Trophoblast cell (in vitro differentiated cells and primary cell): Measurements from ENCODE around the gene MAGOHB.
"Not testable (repeated sequence)": the region's sequence is repeated elsewhere in the genome, so short reads cannot be mapped to it uniquely, and the experiment has no call there.

ENCODE experiments used
- DNase-seq, 2 donors: peaks; one replicate each; pipeline ENCODE4 v3.0.0-alpha.2; 2016
- H2AFZ ChIP-seq: 2 replicates; pipeline ENCODE4 v1.6.1; 2013; ENCODE audit warnings: low read length, moderate library complexity, mild to moderate bottlenecking; ENCODE audit not compliant: insufficient read depth, poor library complexity
- H2AK5ac ChIP-seq: 2 replicates; pipeline ENCODE4 v1.6.1; 2013; ENCODE audit warnings: mild to moderate bottlenecking, low read length
- H2BK120ac ChIP-seq: 2 replicates; pipeline ENCODE4 v1.6.1; 2013; ENCODE audit warnings: low read length, mild to moderate bottlenecking, moderate library complexity; ENCODE audit not compliant: insufficient read depth, poor library complexity
- H2BK12ac ChIP-seq: 2 replicates; pipeline ENCODE4 v1.6.1; 2013; ENCODE audit warnings: mild to moderate bottlenecking, low read length, moderate library complexity
- H2BK5ac ChIP-seq: 2 replicates; pipeline ENCODE4 v1.6.1; 2013; ENCODE audit warnings: low read length, low read depth, moderate library complexity, mild to moderate bottlenecking; ENCODE audit not compliant: poor library complexity
- H3K14ac ChIP-seq: 2 replicates; pipeline ENCODE4 v1.6.1; 2013; ENCODE audit warnings: mild to moderate bottlenecking, low read length
- H3K18ac ChIP-seq: 2 replicates; pipeline ENCODE4 v1.6.1; 2013; ENCODE audit warnings: mild to moderate bottlenecking, low read length
- H3K23ac ChIP-seq: 2 replicates; pipeline ENCODE4 v1.6.1; 2013; ENCODE audit warnings: low read length
- H3K27ac ChIP-seq: 2 replicates; pipeline ENCODE4 v1.5.1; 2013; ENCODE audit warnings: low read depth, mild to moderate bottlenecking, inconsistent platforms, low read length, moderate library complexity
- H3K27me3 ChIP-seq: 2 replicates; pipeline ENCODE4 v1.6.1; 2013; ENCODE audit warnings: inconsistent platforms, mild to moderate bottlenecking, low read length, moderate library complexity; ENCODE audit not compliant: insufficient read depth
- H3K36me3 ChIP-seq, 2 experiments: 1 replicate in 1 of 2; 2 replicates in 1 of 2; pipeline ENCODE4 v1.6.1; 2013; ENCODE audit warnings: low read length in 2 of 2, mild to moderate bottlenecking in 2 of 2, moderate library complexity in 1 of 2; ENCODE audit not compliant: insufficient read depth in 2 of 2, control insufficient read depth in 1 of 2
- H3K4ac ChIP-seq: 2 replicates; pipeline ENCODE4 v1.6.1; 2013; ENCODE audit warnings: low read depth, mild to moderate bottlenecking, low read length, moderate library complexity
- H3K4me1 ChIP-seq, 2 experiments: 1 replicate in 1 of 2; 2 replicates in 1 of 2; pipeline ENCODE4 v1.6.1; 2013; ENCODE audit warnings: low read length in 2 of 2, mild to moderate bottlenecking in 2 of 2, moderate library complexity in 1 of 2; ENCODE audit not compliant: insufficient read depth in 2 of 2, control insufficient read depth in 1 of 2
- H3K4me2 ChIP-seq: 2 replicates; pipeline ENCODE4 v1.6.1; 2013; ENCODE audit warnings: inconsistent platforms, mild to moderate bottlenecking, low read length, moderate library complexity
- H3K4me3 ChIP-seq: 2 replicates; pipeline ENCODE4 v1.5.1; 2013; ENCODE audit warnings: mild to moderate bottlenecking, low read depth, low read length, inconsistent platforms
- H3K79me1 ChIP-seq: one replicate; pipeline ENCODE4 v1.6.1; 2013; ENCODE audit warnings: low read length
- H3K79me2 ChIP-seq: 2 replicates; pipeline ENCODE4 v1.6.1; 2013; ENCODE audit warnings: low read length, mild to moderate bottlenecking; ENCODE audit not compliant: control insufficient read depth, insufficient read depth, poor library complexity
- H3K9ac ChIP-seq: 2 replicates; pipeline ENCODE4 v1.6.1; 2013; ENCODE audit warnings: mild to moderate bottlenecking, low read length
- H3K9me3 ChIP-seq: 2 replicates; pipeline ENCODE4 v1.6.1; 2013; ENCODE audit warnings: low read depth, mild to moderate bottlenecking, control low read depth, inconsistent platforms, low read length; ENCODE audit not compliant: insufficient read depth
- H4K12ac ChIP-seq: 2 replicates; pipeline ENCODE4 v1.6.1; 2013; ENCODE audit warnings: low read depth, mild to moderate bottlenecking, low read length, moderate library complexity
- H4K8ac ChIP-seq: 2 replicates; pipeline ENCODE4 v1.6.1; 2013; ENCODE audit warnings: low read depth, mild to moderate bottlenecking, low read length, moderate library complexity
- H4K91ac ChIP-seq: one replicate; pipeline ENCODE4 v1.6.1; 2013; ENCODE audit warnings: low read depth, mild to moderate bottlenecking, low read length, moderate library complexity
- WGBS: extraction: QIAGEN DNeasy Blood & Tissue Kit; methylation state at CpG from one replicate; pipeline ENCODE4 v1.1.7; 2013; ENCODE audit warnings: missing lambda C conversion rate; ENCODE audit not compliant: insufficient read length, insufficient coverage; ENCODE audit errors: extremely low coverage; 5-methylcytosine and 5-hydroxymethylcytosine counted together

Gene MAGOHB

DNA sequence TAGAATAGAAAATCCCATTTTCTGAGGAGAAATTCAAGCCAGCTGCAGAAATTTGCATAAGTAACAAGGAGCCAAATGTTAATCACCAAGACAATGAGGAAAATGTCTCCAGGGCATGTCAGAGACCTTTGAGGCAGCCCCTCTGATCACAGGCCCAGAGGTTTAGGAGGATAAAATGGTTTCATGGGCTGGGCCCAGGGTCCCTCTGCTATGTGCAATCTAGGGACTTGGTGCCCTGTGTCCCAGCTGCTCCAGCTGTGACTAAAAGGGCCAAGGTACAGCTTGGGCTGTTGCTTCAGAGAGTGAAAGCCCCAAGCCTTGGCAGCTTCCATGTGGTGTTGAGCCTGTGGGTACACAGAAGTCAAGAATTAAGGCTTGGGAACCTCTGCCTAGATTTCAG is 33.2 kb upstream of the MAGOHB start:
- not testable (repeated sequence) for DNase-seq, H3K9me3 ChIP-seq, H3K4me2 ChIP-seq

GRCh38 chr12:10645910-10646309 is 32.5 kb upstream of the MAGOHB start:
- Histone ChIP-seq H3K79me2 (no peaks in the 10 kb centered on the region), H4K91ac (no peak overlapping the region), H3K4me1 (peaks cover 0 to 5% of the 10 kb centered on the region in 2 experiments), H4K12ac (no peak overlapping the region), H2BK120ac (no peak overlapping the region), H3K18ac (no peak overlapping the region), H3K23ac (no peak overlapping the region), H2BK5ac (no peak overlapping the region), H3K79me1 (peaks cover 2% of the 10 kb centered on the region), H4K8ac (no peak overlapping the region), H3K27me3 (no peaks in the 10 kb centered on the region), H3K4ac (no peak overlapping the region), H3K4me2 (no peak overlapping the region), H3K4me3 (no peak overlapping the region), H2AFZ (no peak overlapping the region), H3K36me3 (peaks cover 2% of the 10 kb centered on the region in 2 experiments), H2BK12ac (no peak overlapping the region), H3K14ac (no peak overlapping the region), H2AK5ac (no peak overlapping the region), H3K9me3 (peaks cover 6% of the 10 kb centered on the region), H3K27ac (no peak overlapping the region), H3K9ac (no peak overlapping the region)
- WGBS = no CpG with 5 or more reads among the region's 4 CpGs
- no peak for DNase-seq

More for the DNA sequence above, 33.2 kb upstream of the MAGOHB start:
- not testable (repeated sequence) for H2BK120ac ChIP-seq, H3K4me3 ChIP-seq, H2BK12ac ChIP-seq, H3K14ac ChIP-seq, H2AK5ac ChIP-seq, H3K18ac ChIP-seq, H3K4ac ChIP-seq, H3K9ac ChIP-seq, H4K91ac ChIP-seq, H3K27ac ChIP-seq, H3K27me3 ChIP-seq, H3K36me3 ChIP-seq, H3K79me2 ChIP-seq, H4K8ac ChIP-seq, H2AFZ ChIP-seq, H3K4me1 ChIP-seq, H3K23ac ChIP-seq, H2BK5ac ChIP-seq, H3K79me1 ChIP-seq, H4K12ac ChIP-seq

GRCh38 chr12:10641735-10642500 is 28.5 kb upstream of the MAGOHB start:
- no peak overlapping the region for H3K23ac ChIP-seq
- no peak overlapping the region for H2BK120ac ChIP-seq
- H3K14ac ChIP-seq = no peak overlapping the region
- H3K4me3 ChIP-seq = no peak overlapping the region
- H2BK12ac ChIP-seq = no peak overlapping the region
- no peak overlapping the region for H4K91ac ChIP-seq
- H2AK5ac ChIP-seq = no peak overlapping the region
- peaks cover 0 to under 1% of the 10 kb centered on the region in 2 experiments for H3K36me3 ChIP-seq
- H3K79me2 ChIP-seq = no peaks in the 10 kb centered on the region
- no peak overlapping the region for H3K4ac ChIP-seq
- peak; percentile 63 to 91 for DNase-seq
- H3K79me1 ChIP-seq = peaks cover 2% of the 10 kb centered on the region
- no peak overlapping the region for H3K27ac ChIP-seq
- no peak overlapping the region for H2BK5ac ChIP-seq
- H3K27me3 ChIP-seq = no peaks in the 10 kb centered on the region
- no peak overlapping the region for H2AFZ ChIP-seq
- no CpG with 5 or more reads among the region's 6 CpGs for WGBS
- no peak overlapping the region for H3K9ac ChIP-seq
- peaks cover 4% of the 10 kb centered on the region for H3K9me3 ChIP-seq
- peak overlapping the region; percentile 31 for H4K8ac ChIP-seq
- no peak overlapping the region for H3K18ac ChIP-seq
- no peak overlapping the region for H4K12ac ChIP-seq
- peaks cover 0 to 5% of the 10 kb centered on the region in 2 experiments for H3K4me1 ChIP-seq
- no peak overlapping the region for H3K4me2 ChIP-seq

DNA sequence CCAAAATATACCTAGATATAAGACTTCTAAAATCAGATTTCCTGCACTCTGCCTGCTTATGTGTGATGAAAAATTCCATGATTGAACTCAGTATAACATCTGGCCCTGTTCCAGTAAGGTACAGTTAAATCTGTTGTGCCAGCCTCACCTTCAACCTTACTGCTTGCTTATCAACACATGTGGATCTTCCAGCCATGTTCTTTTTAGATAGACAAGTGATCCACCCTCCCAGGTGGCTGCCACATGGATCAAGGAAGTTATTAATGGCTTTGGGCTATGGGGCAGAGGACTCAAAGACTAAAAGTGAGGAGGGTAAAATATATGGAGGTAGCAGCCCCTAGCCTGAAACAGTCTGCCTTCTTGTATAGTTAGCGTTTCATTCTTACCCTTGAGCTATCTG is 25.3 kb upstream of the MAGOHB start:
- H3K23ac ChIP-seq = no peak overlapping the region
- H3K9me3 ChIP-seq = no peaks in the 10 kb centered on the region
- H3K9ac ChIP-seq = no peak overlapping the region
- H3K79me2 ChIP-seq = no peaks in the 10 kb centered on the region
- peaks cover 2 to 10% of the 10 kb centered on the region in 2 experiments for H3K4me1 ChIP-seq
- H3K4me3 ChIP-seq = no peak overlapping the region
- H3K27me3 ChIP-seq = no peaks in the 10 kb centered on the region
- DNase-seq = no peak
- H4K12ac ChIP-seq = no peak overlapping the region
- H2AK5ac ChIP-seq = no peak overlapping the region
- no peak overlapping the region for H3K14ac ChIP-seq
- H3K18ac ChIP-seq = no peak overlapping the region
- H3K4ac ChIP-seq = no peak overlapping the region
- WGBS = no CpG with 5 or more reads among the region's 1 CpG
- H2BK120ac ChIP-seq = no peak overlapping the region
- no peak overlapping the region for H2BK5ac ChIP-seq
- H4K8ac ChIP-seq = no peak overlapping the region
- H3K79me1 ChIP-seq = peaks cover 2% of the 10 kb centered on the region
- H3K4me2 ChIP-seq = no peak overlapping the region
- H2AFZ ChIP-seq = no peak overlapping the region
- H2BK12ac ChIP-seq = no peak overlapping the region
- no peak overlapping the region for H3K27ac ChIP-seq
- H3K36me3 ChIP-seq = no peaks in the 10 kb centered on the region
- no peak overlapping the region for H4K91ac ChIP-seq
